GM13977 (cell line): ENCODE measurements around the gene SEC22B.
"Not testable (repeated sequence)": the region's sequence is repeated elsewhere in the genome, so short reads cannot be mapped to it uniquely, and the experiment has no call there.

ENCODE experiments used
- DNase-seq: peaks from one replicate; pipeline ENCODE4 v3.0.0; 2012; ENCODE audit warnings: low spot score
- in situ Hi-C: fragments of 300-500 bp; cut with MboI; formaldehyde crosslinking; loops from one replicate; pipeline ENCODE4 v1.12.0; 2022; ENCODE audit warnings: low sequenced_read_pairs, low pct_unique_long_range_greater_than_20kb, mixed read lengths, inconsistent platforms; ENCODE audit not compliant: unreplicated experiment
- TF ChIP-seq, protein P1 (sequence below): IDR thresholded peaks from 2 replicates; pipeline ENCODE4 v1.5.1; 2012; ENCODE audit warnings: mild to moderate bottlenecking, control low read depth; ENCODE audit not compliant: insufficient read depth; ENCODE audit errors: extremely low read depth, missing control alignments

SEC22B gene

GRCh38 chr1:120178799-120179756 is 2.8 kb upstream of the SEC22B start:
- in situ Hi-C loops: no loop called here
- TF ChIP-seq, protein P1, sequence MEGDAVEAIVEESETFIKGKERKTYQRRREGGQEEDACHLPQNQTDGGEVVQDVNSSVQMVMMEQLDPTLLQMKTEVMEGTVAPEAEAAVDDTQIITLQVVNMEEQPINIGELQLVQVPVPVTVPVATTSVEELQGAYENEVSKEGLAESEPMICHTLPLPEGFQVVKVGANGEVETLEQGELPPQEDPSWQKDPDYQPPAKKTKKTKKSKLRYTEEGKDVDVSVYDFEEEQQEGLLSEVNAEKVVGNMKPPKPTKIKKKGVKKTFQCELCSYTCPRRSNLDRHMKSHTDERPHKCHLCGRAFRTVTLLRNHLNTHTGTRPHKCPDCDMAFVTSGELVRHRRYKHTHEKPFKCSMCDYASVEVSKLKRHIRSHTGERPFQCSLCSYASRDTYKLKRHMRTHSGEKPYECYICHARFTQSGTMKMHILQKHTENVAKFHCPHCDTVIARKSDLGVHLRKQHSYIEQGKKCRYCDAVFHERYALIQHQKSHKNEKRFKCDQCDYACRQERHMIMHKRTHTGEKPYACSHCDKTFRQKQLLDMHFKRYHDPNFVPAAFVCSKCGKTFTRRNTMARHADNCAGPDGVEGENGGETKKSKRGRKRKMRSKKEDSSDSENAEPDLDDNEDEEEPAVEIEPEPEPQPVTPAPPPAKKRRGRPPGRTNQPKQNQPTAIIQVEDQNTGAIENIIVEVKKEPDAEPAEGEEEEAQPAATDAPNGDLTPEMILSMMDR: no peak
- DNase-seq: no peak

GRCh38 chr1:120178058-120178457 is 1.7 kb upstream of the SEC22B start:
- in situ Hi-C loops, DNase-seq: not testable (repeated sequence)

DNA sequence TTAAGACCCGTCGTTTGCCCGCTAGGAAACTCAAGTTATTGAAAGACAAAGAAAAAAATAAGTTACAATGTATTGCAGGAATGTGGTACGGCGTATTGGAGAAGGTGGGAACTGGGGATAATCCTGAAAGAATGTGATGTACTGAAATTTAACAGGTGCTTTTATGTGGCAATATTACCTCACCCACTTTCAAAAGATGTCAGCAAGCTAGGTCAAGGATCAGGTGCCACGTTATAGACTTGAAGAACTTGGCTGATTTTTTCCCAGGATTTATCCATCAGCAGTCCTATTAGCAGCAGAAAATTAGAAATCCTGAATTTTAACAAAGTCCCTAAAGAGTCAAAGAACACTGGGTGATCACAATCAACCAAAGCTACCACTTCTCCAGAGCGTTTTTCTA is 632 bp downstream of the SEC22B start:
- peak; percentile 17 for DNase-seq

GRCh38 chr1:120164761-120165160 is 11.6 kb downstream of the SEC22B start:
- in situ Hi-C loops, DNase-seq: not testable (repeated sequence)

More for the DNA sequence above, 632 bp downstream of the SEC22B start:
- in situ Hi-C loops: not testable (repeated sequence)

- in situ Hi-C loops, DNase-seq: not testable (repeated sequence)
Measured at GRCh38 chr1:120162015-120162414, 14.3 kb downstream of the SEC22B start.

- DNase-seq, in situ Hi-C loops: not testable (repeated sequence)
Measured at GRCh38 chr1:120158495-120158894, 17.8 kb downstream of the SEC22B start.

DNA sequence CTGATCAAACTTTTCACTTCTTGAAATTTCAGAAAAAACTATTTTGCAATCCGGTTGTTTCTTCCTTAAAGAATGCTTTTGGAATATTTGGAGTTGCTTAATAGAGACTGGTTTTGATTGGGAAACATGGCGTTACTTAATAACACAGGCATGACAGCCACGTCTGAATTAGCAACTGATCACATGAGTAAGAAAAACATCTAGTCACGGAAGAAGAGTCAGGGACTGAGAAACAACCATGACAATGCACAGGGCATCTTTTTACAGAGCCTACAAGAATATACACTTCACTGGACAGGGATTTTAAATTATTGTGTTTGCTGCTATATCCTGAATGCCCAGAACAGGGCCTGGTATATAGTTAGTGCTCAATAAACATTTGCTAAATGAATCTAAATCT is 18.2 kb downstream of the SEC22B start:
- DNase-seq, in situ Hi-C loops: not testable (repeated sequence)

DNA sequence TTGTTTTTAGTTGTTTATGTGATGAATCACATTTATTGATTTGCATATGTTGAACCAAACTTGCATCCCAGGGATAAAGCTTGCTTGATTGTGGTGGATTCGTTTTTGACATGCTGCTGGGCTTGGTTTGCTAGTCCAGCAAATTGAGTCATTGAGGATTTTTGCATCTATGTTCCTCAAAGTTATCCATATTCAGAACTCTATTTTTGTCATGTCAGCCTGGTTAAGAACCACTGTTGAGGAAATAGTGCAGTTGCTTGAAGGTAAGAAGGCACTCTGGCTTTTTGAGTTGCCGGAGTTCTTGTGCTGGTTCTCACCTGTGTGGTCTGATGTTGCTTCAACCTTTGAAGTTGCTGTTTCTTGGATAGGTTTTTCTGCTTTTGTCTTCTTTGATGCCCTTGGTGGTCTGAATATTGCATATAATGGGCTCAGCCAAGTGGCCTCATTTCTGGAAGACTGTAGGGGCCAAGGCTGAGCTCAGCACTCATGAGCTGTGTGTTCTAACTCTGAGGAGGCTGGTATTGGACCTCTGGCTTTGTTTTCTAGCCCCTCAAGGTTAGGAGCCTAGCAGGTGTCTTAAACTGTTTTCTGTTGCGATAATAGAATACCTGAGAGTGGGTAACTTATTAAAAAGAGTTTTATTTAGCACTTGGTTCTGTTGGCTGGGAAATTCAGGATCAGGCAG is 26.0 kb downstream of the SEC22B start:
- in situ Hi-C loops, DNase-seq: not testable (repeated sequence)

DNA sequence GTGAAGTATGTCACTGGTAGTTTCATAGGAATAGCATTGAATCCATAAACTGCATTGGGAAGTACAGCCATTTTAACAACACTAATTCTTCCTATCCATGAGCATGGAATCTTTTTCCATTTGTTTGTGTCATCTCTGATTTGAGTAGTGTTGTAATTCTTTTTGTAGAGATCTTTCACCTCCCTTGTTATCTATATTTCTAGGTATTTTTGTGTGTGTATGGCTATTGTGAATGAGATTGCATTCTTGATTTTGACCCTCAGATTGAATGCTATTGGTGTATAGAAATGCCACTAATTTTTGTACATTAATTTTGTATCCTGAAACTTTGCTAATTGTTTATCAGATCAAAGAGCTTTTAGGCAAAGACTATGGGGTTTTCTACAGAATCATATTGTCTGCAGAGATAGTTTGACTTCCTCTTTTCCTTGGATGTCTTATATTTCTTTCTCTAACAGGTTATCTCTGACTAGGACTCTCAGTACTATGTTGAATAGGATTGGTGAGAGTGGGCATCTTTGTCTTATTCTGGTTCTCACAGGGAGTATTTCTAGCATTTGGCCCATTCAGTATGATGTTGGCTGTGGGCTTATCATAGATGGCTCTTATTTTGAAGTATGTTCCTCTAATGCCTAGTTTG is 26.8 kb downstream of the SEC22B start:
- DNase-seq, in situ Hi-C loops: not testable (repeated sequence)

GRCh38 chr1:120145806-120146205 is 30.5 kb downstream of the SEC22B start:
- in situ Hi-C loops, DNase-seq: not testable (repeated sequence)
- TF ChIP-seq, protein P1: peak; percentile 20

GRCh38 chr1:120144626-120145025 is 31.7 kb downstream of the SEC22B start:
- in situ Hi-C loops, DNase-seq: not testable (repeated sequence)

- in situ Hi-C loops, DNase-seq: not testable (repeated sequence)
Measured at GRCh38 chr1:120144169-120144568, 32.2 kb downstream of the SEC22B start.

GRCh38 chr1:120143334-120143733 is 33.0 kb downstream of the SEC22B start:
- DNase-seq, in situ Hi-C loops: not testable (repeated sequence)

DNA sequence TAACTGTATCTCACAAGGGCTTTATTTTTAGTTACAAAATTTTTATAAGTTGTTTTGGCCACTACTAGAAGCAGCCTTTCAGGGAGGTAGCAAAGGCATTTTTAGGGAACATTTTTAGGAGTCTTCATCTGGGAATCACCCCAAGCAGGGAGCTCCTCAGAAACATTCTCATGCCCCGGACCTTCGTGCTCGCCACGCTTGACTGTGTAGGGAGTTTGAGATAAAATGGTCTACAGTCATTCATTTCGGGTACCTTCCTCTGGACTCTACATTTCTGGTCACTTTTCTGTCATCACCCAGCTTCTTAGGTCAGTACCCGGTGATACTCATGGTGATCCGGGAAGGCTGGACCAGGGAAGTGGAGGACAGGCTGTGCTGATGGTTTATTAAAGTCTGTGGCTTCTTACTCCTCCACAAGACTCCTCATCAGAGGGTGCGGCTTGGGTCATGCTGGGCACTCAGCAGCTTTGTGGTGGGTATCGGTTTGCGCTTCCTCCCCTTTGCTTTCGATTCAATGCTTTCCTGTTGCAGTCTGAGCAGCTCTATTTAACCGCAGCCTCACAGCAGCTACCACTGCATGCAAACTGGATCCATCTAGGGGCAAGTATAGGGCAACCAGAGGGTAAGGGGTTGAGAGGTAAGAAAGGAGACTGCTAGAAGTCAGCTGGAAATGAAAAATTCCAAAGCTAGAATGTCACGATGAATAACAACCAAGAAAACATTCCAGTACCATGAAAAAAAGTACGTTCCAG is 33.6 kb downstream of the SEC22B start:
- DNase-seq, in situ Hi-C loops: not testable (repeated sequence)
